ENCODE measurements around the gene FHIT.

DNA sequence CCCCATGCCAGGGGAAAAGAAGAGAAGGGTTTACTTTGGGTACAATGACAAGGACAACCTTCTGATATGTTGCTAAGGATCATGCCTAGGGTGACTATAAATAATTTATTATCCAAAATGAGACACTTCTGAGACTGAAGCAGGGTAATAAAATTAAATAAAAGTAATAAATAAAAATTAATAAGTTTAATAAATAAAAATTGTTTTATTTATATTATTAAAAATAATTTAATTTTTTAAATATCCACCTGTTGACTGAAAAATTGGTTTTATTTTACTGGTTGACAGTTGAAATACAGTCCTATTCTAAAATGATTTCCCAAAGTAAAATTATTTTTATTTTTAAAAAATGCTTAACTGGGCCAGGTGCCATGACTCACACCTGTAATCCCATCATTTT, 102.0 kb downstream of the FHIT start:
- TF ChIP-seq POLR2A (IDR thresholded peaks at IDR 0.05; ENCODE audit: low read length) (no peak), GATA1 (IDR thresholded peaks at IDR 0.05; ENCODE audit: low read depth, low read length) (no peak)

Measured in erythroblast (primary cell).